Type B pancreatic cell (in vitro differentiated cells): ENCODE results near the gene POU2F1. TPM values are rescaled to one million over a fixed set of nuclear protein-coding genes. Genes with fewer than 3 reads are reported as not detected.

Source experiments
- DNase-seq: peaks from one replicate; pipeline ENCODE4 v3.0.0; 2021; ENCODE audit warnings: mixed read lengths; ENCODE audit not compliant: unreplicated experiment; ENCODE audit errors: extremely low spot score
- H3K27ac Mint-ChIP-seq: 2 replicates; pipeline ENCODE4 v1.8.0; 2021; ENCODE audit warnings: mild to moderate bottlenecking, mixed read lengths
- H3K27me3 Mint-ChIP-seq: 2 replicates; pipeline ENCODE4 v1.8.0; 2021; ENCODE audit warnings: mixed read lengths
- H3K36me3 Mint-ChIP-seq: 2 replicates; pipeline ENCODE4 v1.8.0; 2021; ENCODE audit warnings: mixed read lengths
- H3K4me1 Mint-ChIP-seq: one replicate; pipeline ENCODE4 v1.8.0; 2021; ENCODE audit warnings: mixed read lengths; ENCODE audit not compliant: unreplicated experiment
- H3K4me3 Mint-ChIP-seq: 2 replicates; pipeline ENCODE4 v1.8.0; 2021; ENCODE audit warnings: mild to moderate bottlenecking, mixed read lengths
- H3K9me3 Mint-ChIP-seq: 2 replicates; pipeline ENCODE4 v1.8.0; 2021; ENCODE audit warnings: mixed read lengths
- total RNA-seq: library from RNA; stranded (reverse); gene quantifications from 2 replicates; pipeline ENCODE4 v1.2.1, GENCODE V29; 2021; ENCODE audit warnings: low replicate concordance
- TF ChIP-seq, protein P1 (sequence below): fragments of 200-600 bp; sonication (generic); conservative IDR thresholded peaks from 2 replicates; pipeline ENCODE4 v1.5.0; 2021; ENCODE audit warnings: antibody characterized with exemption, mild to moderate bottlenecking

POU2F1 gene
- total RNA-seq, 1 donor from 2014 or later = 24.2 TPM

- H3K27me3 Mint-ChIP-seq = no peaks in the 10 kb centered on the region
- TF ChIP-seq, protein P1, sequence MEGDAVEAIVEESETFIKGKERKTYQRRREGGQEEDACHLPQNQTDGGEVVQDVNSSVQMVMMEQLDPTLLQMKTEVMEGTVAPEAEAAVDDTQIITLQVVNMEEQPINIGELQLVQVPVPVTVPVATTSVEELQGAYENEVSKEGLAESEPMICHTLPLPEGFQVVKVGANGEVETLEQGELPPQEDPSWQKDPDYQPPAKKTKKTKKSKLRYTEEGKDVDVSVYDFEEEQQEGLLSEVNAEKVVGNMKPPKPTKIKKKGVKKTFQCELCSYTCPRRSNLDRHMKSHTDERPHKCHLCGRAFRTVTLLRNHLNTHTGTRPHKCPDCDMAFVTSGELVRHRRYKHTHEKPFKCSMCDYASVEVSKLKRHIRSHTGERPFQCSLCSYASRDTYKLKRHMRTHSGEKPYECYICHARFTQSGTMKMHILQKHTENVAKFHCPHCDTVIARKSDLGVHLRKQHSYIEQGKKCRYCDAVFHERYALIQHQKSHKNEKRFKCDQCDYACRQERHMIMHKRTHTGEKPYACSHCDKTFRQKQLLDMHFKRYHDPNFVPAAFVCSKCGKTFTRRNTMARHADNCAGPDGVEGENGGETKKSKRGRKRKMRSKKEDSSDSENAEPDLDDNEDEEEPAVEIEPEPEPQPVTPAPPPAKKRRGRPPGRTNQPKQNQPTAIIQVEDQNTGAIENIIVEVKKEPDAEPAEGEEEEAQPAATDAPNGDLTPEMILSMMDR = no peak
- peaks cover 14% of the 10 kb centered on the region for H3K4me1 Mint-ChIP-seq
- no peak overlapping the region for H3K27ac Mint-ChIP-seq
- no peak overlapping the region for H3K4me3 Mint-ChIP-seq
- no peaks in the 10 kb centered on the region for H3K9me3 Mint-ChIP-seq
- no peak for DNase-seq
- peaks cover 3% of the 10 kb centered on the region for H3K36me3 Mint-ChIP-seq
Observed at GRCh38 chr1:167252986-167253385, 32.3 kb downstream of the POU2F1 start.

DNA sequence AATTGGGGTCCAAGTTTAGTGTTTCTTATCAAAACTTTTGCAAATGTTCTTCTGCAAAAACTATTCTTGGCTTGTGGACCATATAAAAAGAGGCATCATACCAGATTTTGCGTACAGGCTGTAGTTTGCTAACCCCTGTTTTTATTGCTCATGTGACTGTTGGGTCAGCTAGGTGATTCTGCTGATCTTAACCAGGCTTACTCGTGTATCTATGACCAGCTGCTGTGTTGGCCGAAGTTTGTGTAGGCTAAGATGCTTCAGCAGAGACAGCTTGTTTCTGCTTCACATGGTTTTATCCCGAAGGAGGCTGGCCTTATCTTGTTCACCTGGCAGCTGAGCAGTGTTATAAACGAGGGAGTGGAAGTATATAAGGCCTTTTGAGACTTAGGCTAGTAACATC is 38.2 kb downstream of the POU2F1 start:
- H3K36me3 Mint-ChIP-seq = peaks cover 3% of the 10 kb centered on the region
- no peak for DNase-seq
- TF ChIP-seq, protein P1 = no peak
- H3K27ac Mint-ChIP-seq = no peak overlapping the region
- H3K27me3 Mint-ChIP-seq = no peaks in the 10 kb centered on the region
- H3K9me3 Mint-ChIP-seq = no peaks in the 10 kb centered on the region
- H3K4me3 Mint-ChIP-seq = no peak overlapping the region
- peaks cover 5% of the 10 kb centered on the region for H3K4me1 Mint-ChIP-seq

DNA sequence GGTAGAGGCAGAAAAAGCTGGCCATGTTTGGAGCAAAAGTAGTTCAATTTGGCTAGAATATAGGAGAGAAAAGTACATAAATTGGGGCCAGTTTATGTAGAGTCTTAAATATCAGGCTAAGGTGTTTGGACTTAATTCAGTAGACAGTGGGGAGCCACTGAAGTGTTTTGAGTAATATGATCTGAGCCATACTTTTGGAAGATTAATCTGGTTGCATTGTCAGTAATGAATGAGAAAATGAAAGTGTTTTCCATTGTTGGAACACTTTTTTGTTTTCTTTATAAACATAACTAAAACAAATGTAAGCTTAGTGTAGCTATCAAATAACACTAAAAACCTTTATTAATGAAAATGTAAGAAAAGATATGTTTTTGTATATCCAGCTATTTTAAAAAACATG is 42.1 kb downstream of the POU2F1 start:
- Mint-ChIP-seq H3K27me3 (no peaks in the 10 kb centered on the region), H3K36me3 (no peaks in the 10 kb centered on the region), H3K4me3 (no peak overlapping the region), H3K4me1 (peaks cover 2% of the 10 kb centered on the region), H3K27ac (no peak overlapping the region), H3K9me3 (no peaks in the 10 kb centered on the region)
- TF ChIP-seq, protein P1 = no peak
- DNase-seq = no peak

- Mint-ChIP-seq H3K4me3 (no peak overlapping the region), H3K4me1 (peaks cover 4% of the 10 kb centered on the region), H3K27ac (no peak overlapping the region), H3K9me3 (no peaks in the 10 kb centered on the region), H3K36me3 (no peaks in the 10 kb centered on the region), H3K27me3 (no peaks in the 10 kb centered on the region)
- TF ChIP-seq, protein P1 = no peak
- no peak for DNase-seq
Observed at GRCh38 chr1:167263344-167263743, 42.7 kb downstream of the POU2F1 start.

GRCh38 chr1:167263819-167264464 is 43.3 kb downstream of the POU2F1 start:
- Mint-ChIP-seq H3K4me3 (no peak overlapping the region), H3K4me1 (peaks cover 4% of the 10 kb centered on the region), H3K36me3 (no peaks in the 10 kb centered on the region), H3K27ac (no peak overlapping the region), H3K27me3 (no peaks in the 10 kb centered on the region), H3K9me3 (no peaks in the 10 kb centered on the region)
- TF ChIP-seq, protein P1 = no peak
- no peak for DNase-seq
